ENCODE data around the gene ZDHHC11B.
"Not testable (repeated sequence)": the region's sequence is repeated elsewhere in the genome, so short reads cannot be mapped to it uniquely, and the experiment has no call there.

The ZDHHC11B gene

DNA sequence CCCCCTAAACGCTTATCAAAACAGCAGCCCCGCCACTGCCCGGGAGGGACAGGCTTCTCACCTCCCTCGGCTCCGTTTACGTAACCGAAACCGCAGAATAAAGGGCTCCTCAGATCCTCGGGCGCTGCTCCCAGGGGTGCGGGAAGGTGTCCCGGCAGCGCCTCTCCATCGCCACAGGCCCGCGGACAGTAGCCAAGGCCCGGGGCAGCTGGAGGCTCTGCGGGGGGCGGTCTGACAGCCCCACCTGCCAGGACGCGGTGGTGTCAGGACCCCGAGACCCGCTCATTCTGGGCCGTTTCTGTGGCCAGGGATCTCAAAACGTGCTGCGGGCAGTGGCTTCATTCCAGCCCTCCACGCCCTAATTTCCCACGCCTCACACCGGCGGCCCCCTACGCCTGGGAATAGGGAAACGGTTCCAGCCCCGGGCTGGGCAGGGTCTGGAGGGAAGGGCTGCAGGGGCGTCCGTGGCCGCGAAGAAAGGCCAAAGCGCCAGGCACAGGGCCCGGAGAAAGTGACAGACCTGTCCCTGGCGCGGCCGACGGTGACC is 575 bp downstream of the ZDHHC11B start:
- H3K4me3 ChIP-seq (ENCODE audit: low read length in 2 of 2) = peak overlapping the region; percentile 66 to 78
- peaks cover 12% of the 10 kb centered on the region for H3K4me1 ChIP-seq (ENCODE audit: control insufficient read depth, insufficient read depth, low read length)
- H3K27me3 ChIP-seq (ENCODE audit: control insufficient read depth in 1 of 2, insufficient read depth in 2 of 2, low read length in 2 of 2); H3K27ac ChIP-seq (ENCODE audit: low read length); H3K9me3 ChIP-seq (ENCODE audit: control insufficient read depth in 2 of 2, low read length in 2 of 2); H3K36me3 ChIP-seq (ENCODE audit: control insufficient read depth in 2 of 2, insufficient read depth in 2 of 2, low read length in 2 of 2): not testable (repeated sequence)
- H3K9ac ChIP-seq (ENCODE audit: low read length in 2 of 2) = peak overlapping the region in 1 of 2 donors; percentile 27

DNA sequence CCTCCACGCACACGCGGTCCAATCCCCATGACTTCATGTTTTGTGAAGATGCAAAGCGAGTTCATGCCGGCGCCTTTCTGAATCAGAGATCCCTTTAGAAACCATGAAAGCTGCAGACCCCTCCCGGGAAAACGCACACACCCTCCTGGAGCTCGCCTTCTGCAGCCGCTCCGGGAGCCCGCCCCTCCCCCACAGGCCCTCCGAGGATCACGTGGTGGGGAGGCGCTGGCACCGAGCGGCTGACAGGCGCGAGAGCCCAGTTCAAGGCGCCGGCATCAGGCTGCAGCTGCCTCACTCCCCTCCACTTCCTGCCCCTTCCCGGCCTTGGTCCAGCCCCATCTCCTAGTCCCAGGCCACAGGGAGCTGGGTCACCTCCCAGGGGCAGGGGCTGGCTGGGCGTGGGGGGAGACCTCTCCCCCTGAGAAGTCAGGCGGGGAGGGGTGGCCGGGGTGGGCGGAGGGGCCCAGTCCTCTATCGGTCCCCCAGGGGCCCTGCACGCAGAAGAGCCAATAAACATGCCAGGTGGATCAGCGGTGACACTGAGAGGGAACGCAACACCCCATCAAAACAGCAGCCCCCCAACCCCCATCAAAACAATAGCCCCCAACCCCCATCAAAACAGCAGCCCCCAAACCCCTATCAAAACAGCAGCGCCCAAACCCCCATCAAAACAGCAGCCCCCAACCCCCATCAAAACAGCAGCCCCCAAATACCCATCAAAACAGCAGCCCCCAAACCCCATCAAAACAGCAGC is 1.3 kb downstream of the ZDHHC11B start:
- not testable (repeated sequence) for H3K9ac ChIP-seq (ENCODE audit: low read length in 2 of 2); H3K9me3 ChIP-seq (ENCODE audit: control insufficient read depth in 2 of 2, low read length in 2 of 2); H3K36me3 ChIP-seq (ENCODE audit: control insufficient read depth in 2 of 2, insufficient read depth in 2 of 2, low read length in 2 of 2); H3K27me3 ChIP-seq (ENCODE audit: control insufficient read depth in 1 of 2, insufficient read depth in 2 of 2, low read length in 2 of 2); H3K27ac ChIP-seq (ENCODE audit: low read length)
- Histone ChIP-seq H3K4me3 (ENCODE audit: low read length in 2 of 2) (peak overlapping the region; percentile 51 to 78), H3K4me1 (ENCODE audit: control insufficient read depth, insufficient read depth, low read length) (peaks cover 12% of the 10 kb centered on the region)

DNA sequence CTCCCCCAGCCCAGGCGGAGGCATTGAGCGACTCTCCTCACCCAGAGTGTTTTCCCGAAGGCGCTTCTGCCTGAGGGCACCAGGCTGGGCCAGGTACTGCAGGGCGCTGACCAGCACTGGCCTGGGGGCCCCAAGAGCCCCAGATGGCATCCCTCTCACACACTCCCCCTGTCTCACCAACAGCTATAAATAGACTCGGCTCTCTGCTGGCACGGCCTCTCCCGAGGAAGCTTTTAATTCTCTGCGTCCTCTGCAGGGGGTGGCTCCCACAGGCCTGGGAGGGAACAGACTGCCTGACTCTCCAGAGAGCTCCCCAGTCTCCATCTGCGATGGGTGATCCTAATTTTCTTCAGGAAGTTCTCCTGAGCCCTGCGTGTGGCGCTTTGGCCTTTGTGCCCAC is 2.2 kb downstream of the ZDHHC11B start:
- H3K27me3 ChIP-seq (ENCODE audit: control insufficient read depth in 1 of 2, insufficient read depth in 2 of 2, low read length in 2 of 2); H3K9ac ChIP-seq (ENCODE audit: low read length in 2 of 2); H3K27ac ChIP-seq (ENCODE audit: low read length); H3K4me3 ChIP-seq (ENCODE audit: low read length in 2 of 2); H3K36me3 ChIP-seq (ENCODE audit: control insufficient read depth in 2 of 2, insufficient read depth in 2 of 2, low read length in 2 of 2); H3K9me3 ChIP-seq (ENCODE audit: control insufficient read depth in 2 of 2, low read length in 2 of 2): not testable (repeated sequence)
- peaks cover 12% of the 10 kb centered on the region for H3K4me1 ChIP-seq (ENCODE audit: control insufficient read depth, insufficient read depth, low read length)

DNA sequence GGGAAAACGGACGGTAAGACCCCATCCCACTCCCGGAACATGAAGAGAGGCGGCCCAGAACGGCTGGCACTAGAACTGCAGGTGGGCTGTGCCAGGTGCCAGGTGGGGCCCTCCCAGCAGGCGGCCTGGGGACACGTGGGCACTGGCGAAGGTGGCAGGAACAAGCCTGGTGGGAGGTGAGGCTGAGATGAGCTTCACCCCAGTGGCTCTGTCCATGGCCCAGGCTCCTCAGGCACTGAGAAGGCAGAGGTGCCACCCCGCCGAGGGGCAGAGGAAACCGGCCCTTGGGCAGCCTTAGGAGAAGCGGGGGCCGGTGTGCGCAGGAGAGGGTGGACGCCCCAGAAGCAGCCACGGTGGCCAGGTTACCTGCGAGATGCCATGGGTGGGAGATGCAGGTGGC is 4.0 kb downstream of the ZDHHC11B start:
- H3K4me1 ChIP-seq (ENCODE audit: control insufficient read depth, insufficient read depth, low read length) = peaks cover 12% of the 10 kb centered on the region
- not testable (repeated sequence) for H3K4me3 ChIP-seq (ENCODE audit: low read length in 2 of 2); H3K36me3 ChIP-seq (ENCODE audit: control insufficient read depth in 2 of 2, insufficient read depth in 2 of 2, low read length in 2 of 2); H3K27ac ChIP-seq (ENCODE audit: low read length); H3K9ac ChIP-seq (ENCODE audit: low read length in 2 of 2); H3K9me3 ChIP-seq (ENCODE audit: control insufficient read depth in 2 of 2, low read length in 2 of 2); H3K27me3 ChIP-seq (ENCODE audit: control insufficient read depth in 1 of 2, insufficient read depth in 2 of 2, low read length in 2 of 2)

DNA sequence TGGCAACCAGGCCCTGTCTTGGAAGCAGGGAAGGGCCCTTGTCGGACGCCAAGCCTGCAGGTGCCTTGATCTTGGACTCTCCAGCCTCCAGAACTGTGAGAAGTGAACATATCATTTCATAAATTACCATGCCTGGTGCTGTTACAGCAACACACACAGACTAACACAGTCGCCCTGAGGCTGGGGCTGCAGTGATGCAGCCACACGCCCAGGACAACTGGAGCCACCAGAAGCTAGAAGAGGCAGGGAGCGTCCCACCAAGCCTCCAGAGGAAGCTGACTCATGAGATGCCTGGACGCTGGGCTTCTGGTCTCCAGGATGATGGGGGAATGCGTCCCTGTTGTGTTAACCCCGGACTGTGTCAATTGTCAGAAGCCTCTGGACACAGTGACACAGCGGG is 5.6 kb downstream of the ZDHHC11B start:
- H3K9me3 ChIP-seq (ENCODE audit: control insufficient read depth in 2 of 2, low read length in 2 of 2); H3K36me3 ChIP-seq (ENCODE audit: control insufficient read depth in 2 of 2, insufficient read depth in 2 of 2, low read length in 2 of 2); H3K4me1 ChIP-seq (ENCODE audit: control insufficient read depth, insufficient read depth, low read length); H3K9ac ChIP-seq (ENCODE audit: low read length in 2 of 2); H3K27ac ChIP-seq (ENCODE audit: low read length); H3K27me3 ChIP-seq (ENCODE audit: control insufficient read depth in 1 of 2, insufficient read depth in 2 of 2, low read length in 2 of 2); H3K4me3 ChIP-seq (ENCODE audit: low read length in 2 of 2): not testable (repeated sequence)

DNA sequence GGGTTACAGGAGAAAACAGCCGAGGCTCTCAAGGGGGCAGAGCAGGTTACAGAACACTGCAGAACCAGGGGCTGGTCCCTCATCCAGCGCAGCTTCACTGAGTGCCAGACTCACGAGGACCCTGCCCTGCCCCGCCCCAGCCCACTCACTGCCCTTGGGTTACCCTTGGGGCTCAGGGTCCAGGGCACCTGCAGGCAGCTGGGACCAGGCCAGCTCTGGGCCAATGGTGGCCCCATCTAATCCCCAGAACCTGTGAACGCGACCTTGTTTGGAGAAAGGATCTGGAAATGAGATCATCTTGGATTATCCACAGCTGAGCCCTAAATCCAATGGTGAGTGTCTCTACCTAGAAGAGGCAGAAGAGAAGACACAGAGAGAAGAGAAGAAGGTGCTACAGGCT is 6.1 kb downstream of the ZDHHC11B start:
- H3K27ac ChIP-seq (ENCODE audit: low read length); H3K36me3 ChIP-seq (ENCODE audit: control insufficient read depth in 2 of 2, insufficient read depth in 2 of 2, low read length in 2 of 2); H3K4me3 ChIP-seq (ENCODE audit: low read length in 2 of 2); H3K9ac ChIP-seq (ENCODE audit: low read length in 2 of 2); H3K4me1 ChIP-seq (ENCODE audit: control insufficient read depth, insufficient read depth, low read length); H3K27me3 ChIP-seq (ENCODE audit: control insufficient read depth in 1 of 2, insufficient read depth in 2 of 2, low read length in 2 of 2); H3K9me3 ChIP-seq (ENCODE audit: control insufficient read depth in 2 of 2, low read length in 2 of 2): not testable (repeated sequence)

DNA sequence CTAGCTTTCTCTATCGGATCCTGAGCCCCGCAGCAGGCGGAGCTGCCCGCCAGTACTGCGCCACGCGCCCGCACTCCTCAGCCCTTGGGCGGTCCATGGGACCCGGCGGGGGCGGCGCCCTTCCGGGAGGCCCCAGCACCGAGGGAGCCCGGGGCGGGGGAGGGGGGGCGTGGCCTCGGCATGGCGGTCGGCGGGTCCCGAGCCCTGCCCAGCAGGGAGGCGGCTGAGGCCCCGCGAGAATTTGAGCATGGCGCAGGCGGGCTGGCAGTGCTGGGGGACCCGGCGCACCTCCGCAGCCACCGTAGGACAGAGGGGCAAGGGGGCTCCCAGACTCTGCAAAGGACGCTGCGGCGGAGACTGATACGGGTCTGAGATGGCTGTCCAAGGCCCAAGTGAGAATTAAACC is 6.8 kb downstream of the ZDHHC11B start:
- Histone ChIP-seq H3K36me3 (ENCODE audit: control insufficient read depth in 2 of 2, insufficient read depth in 2 of 2, low read length in 2 of 2) (no peaks in the 10 kb centered on the region), H3K9me3 (ENCODE audit: control insufficient read depth in 2 of 2, low read length in 2 of 2) (no peaks in the 10 kb centered on the region), H3K27ac (ENCODE audit: low read length) (no peak overlapping the region), H3K4me3 (ENCODE audit: low read length in 2 of 2) (no peak overlapping the region), H3K27me3 (ENCODE audit: control insufficient read depth in 1 of 2, insufficient read depth in 2 of 2, low read length in 2 of 2) (no peaks in the 10 kb centered on the region), H3K9ac (ENCODE audit: low read length in 2 of 2) (no peak overlapping the region), H3K4me1 (ENCODE audit: control insufficient read depth, insufficient read depth, low read length) (peaks cover 5% of the 10 kb centered on the region)

DNA sequence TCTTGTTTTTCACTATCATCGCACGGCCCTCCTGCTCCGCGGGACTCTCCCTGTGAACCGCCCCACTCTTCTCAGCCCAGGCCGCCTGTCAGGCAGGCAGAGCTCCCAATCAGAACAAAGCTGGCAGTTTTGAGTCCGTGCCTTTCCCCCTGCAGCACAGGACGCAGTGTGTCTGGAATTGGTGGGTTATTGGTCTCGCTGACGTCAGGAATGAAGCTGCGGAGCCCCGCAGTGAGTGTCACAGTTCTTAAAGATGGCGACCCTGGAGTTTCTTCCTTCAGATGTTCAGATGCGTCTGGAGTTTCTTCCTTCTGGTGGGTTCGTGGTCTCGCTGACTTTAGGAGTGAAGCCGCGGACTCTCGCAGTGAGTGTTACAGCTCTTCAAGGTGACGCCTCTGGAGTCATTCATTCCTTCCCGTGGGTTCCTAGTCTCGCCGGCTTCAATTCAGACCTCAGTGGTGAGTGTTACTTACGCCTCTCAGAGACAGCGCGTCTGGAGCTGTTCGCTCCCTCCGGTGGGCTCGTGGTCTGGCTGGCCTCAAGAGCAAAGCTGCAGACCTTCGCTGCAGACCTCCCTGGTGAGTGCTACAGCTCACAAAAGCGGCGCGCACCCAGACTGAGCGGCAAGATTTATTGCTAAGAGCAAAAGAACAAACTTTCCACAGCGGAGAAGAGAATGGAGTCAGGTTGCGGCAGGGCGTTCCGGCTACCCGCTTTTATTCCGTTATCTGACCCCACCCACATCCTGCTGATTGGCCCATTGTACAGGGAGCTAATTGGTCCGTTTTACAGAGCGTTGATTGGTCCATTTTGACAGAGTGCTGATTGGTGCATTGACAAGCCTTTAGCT is 7.4 kb downstream of the ZDHHC11B start:
- H3K27me3 ChIP-seq (ENCODE audit: control insufficient read depth in 1 of 2, insufficient read depth in 2 of 2, low read length in 2 of 2) = no peaks in the 10 kb centered on the region
- peaks cover 5% of the 10 kb centered on the region for H3K4me1 ChIP-seq (ENCODE audit: control insufficient read depth, insufficient read depth, low read length)
- no peak overlapping the region for H3K27ac ChIP-seq (ENCODE audit: low read length)
- H3K36me3 ChIP-seq (ENCODE audit: control insufficient read depth in 2 of 2, insufficient read depth in 2 of 2, low read length in 2 of 2) = no peaks in the 10 kb centered on the region
- H3K9ac ChIP-seq (ENCODE audit: low read length in 2 of 2) = no peak overlapping the region
- H3K4me3 ChIP-seq (ENCODE audit: low read length in 2 of 2) = no peak overlapping the region
- no peaks in the 10 kb centered on the region for H3K9me3 ChIP-seq (ENCODE audit: control insufficient read depth in 2 of 2, low read length in 2 of 2)

DNA sequence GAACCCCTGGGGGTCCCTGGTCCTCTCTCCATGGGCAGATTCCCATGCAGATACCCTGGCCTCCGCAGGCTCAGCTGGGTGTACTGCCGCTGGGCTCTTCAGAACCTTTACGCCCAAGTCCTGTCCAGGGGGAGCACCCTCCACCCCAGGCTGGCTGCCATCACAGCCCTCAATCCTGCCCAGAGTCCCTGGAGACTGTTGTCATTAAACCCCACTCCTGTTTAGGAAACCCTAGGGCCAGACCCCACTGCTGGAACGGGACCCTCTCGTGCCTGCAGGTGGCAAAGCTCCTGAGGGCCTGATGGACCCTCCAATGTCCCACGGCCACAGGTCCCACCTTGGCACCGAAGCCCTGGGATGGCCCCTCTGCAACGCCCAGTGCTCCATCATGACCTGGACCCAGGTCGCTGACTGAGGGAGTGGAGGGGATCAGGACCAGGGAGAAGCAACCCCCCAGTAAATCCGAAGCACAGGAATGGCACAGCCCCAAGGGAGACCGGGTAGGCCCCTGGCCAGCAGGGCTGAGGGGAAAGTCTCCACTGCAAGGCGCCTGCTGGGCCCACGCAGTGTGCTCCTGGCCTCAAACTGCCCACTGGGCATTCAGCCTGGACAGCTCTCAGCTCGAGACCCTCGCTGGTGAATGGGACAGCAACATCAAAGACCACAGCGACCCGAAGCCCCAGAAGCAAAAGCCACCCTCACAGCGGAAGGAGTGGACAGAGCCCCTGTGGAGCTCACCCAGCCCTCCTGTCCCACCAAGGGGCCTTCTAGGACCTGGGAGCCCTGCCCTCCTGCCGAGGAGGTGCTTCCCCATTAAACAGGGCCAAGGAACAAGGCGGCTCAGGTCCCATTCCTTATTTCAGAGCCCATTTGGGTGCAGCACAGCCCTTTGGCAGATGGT is 8.3 kb downstream of the ZDHHC11B start:
- Histone ChIP-seq H3K36me3 (ENCODE audit: control insufficient read depth in 2 of 2, insufficient read depth in 2 of 2, low read length in 2 of 2) (no peaks in the 10 kb centered on the region), H3K27me3 (ENCODE audit: control insufficient read depth in 1 of 2, insufficient read depth in 2 of 2, low read length in 2 of 2) (no peaks in the 10 kb centered on the region), H3K4me1 (ENCODE audit: control insufficient read depth, insufficient read depth, low read length) (peaks cover 5% of the 10 kb centered on the region), H3K27ac (ENCODE audit: low read length) (no peak overlapping the region), H3K4me3 (ENCODE audit: low read length in 2 of 2) (no peak overlapping the region), H3K9ac (ENCODE audit: low read length in 2 of 2) (no peak overlapping the region), H3K9me3 (ENCODE audit: control insufficient read depth in 2 of 2, low read length in 2 of 2) (no peaks in the 10 kb centered on the region)

DNA sequence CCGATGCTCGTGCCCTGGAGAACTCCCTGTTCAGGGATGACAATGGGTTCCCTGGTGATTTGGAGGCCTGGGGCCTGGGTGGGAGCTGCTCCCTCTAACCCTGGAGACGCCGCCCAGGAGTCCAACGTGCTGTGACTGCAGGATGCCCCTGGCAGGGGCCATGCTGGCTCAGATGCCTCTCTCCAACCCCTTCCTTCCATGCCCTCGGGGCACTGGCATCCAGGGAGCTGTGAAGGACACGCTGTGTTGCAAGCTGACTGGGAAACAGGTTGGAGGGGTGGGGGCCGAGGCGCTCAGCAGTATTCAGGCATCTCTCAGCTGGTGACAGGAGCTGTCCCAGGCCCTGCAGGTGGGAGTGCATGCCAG is 9.0 kb downstream of the ZDHHC11B start:
- not testable (repeated sequence) for H3K27me3 ChIP-seq (ENCODE audit: control insufficient read depth in 1 of 2, insufficient read depth in 2 of 2, low read length in 2 of 2); H3K9ac ChIP-seq (ENCODE audit: low read length in 2 of 2); H3K4me3 ChIP-seq (ENCODE audit: low read length in 2 of 2); H3K9me3 ChIP-seq (ENCODE audit: control insufficient read depth in 2 of 2, low read length in 2 of 2); H3K27ac ChIP-seq (ENCODE audit: low read length); H3K36me3 ChIP-seq (ENCODE audit: control insufficient read depth in 2 of 2, insufficient read depth in 2 of 2, low read length in 2 of 2); H3K4me1 ChIP-seq (ENCODE audit: control insufficient read depth, insufficient read depth, low read length)

Measured in stomach smooth muscle (tissue), 2 donors.